H1 (cell line): ENCODE measurements around the gene C5. TPM values are rescaled to one million over a fixed set of nuclear protein-coding genes. Genes with fewer than 3 reads are reported as not detected.

Experiments used
- GABPA ChIP-seq: IDR thresholded peaks from 2 replicates; pipeline ENCODE4 v1.6.1; 2011; ENCODE audit warnings: mild to moderate bottlenecking, low read length, moderate library complexity, borderline replicate concordance; ENCODE audit not compliant: insufficient read depth
- JUND ChIP-seq: IDR thresholded peaks from 2 replicates; pipeline ENCODE4 v1.6.1; 2011; ENCODE audit warnings: mild to moderate bottlenecking, improper control_type of control experiment, low read length
- polyA plus RNA-seq, 7 experiments: library from polyadenylated mRNA; depleted of rRNA in 3 of 7; stranded (reverse) in 5 of 7; unstranded in 2 of 7; fragments of >200 nt in 5 of 7; fragments of 200-250 nt in 2 of 7; gene quantifications; 1 replicate in 5 of 7; 2 replicates in 1 of 7; 4 replicates in 1 of 7; pipeline versions ENCODE4 v1.2.1 to v1.2.3, GENCODE V29; 2011 to 2013; ENCODE audit warnings: missing spikeins in 2 of 7, mixed read lengths in 2 of 7
- total RNA-seq: library from RNA; stranded (reverse); fragmentation: NEBNext Ultra II Directional; extraction: Animal tissue kit (Norgen Biotek cat#: 25700); gene quantifications from 2 replicates; pipeline ENCODE4 v1.2.1, GENCODE V29; 2021
- TF ChIP-seq, protein P1 (sequence below), 3 experiments: IDR thresholded peaks; 1 replicate in 2 of 3; 2 replicates in 1 of 3; pipeline versions ENCODE4 v1.5.1 to v1.6.1; 2011; ENCODE audit warnings: low read length in 3 of 3, mild to moderate bottlenecking in 3 of 3, inconsistent platforms in 2 of 3, low read depth in 1 of 3, moderate library complexity in 1 of 3; ENCODE audit not compliant: insufficient read depth in 1 of 3; ENCODE audit errors: control extremely low read depth in 1 of 3

The C5 gene
- total and polyA plus RNA-seq, 2 of the 8 experiments (the other 6 are each of a cell fraction or from before 2014, with no cell fraction given) = 0.24 to 0.35 TPM

DNA sequence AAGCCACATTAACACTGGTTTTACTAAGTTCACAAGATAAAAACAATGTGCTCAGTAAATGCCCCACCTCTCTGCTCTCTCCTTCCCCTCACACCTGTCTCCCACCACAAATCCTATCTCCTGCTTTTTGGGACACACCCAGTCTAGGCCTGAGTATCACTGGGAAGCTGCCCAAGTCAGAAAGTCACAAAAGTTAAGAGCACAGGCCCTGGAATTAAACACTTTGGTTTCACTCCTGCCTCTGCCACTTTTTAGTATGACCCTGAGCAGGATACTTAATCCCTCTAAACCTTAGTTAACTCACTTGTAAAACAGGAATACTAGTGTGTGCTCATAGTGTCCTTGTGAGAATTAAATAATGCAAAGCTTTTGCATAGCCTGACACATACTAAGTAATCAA lies 11.3 kb downstream of the C5 start (continued):
- TF ChIP-seq GABPA = no peak
- TF ChIP-seq, protein P1, sequence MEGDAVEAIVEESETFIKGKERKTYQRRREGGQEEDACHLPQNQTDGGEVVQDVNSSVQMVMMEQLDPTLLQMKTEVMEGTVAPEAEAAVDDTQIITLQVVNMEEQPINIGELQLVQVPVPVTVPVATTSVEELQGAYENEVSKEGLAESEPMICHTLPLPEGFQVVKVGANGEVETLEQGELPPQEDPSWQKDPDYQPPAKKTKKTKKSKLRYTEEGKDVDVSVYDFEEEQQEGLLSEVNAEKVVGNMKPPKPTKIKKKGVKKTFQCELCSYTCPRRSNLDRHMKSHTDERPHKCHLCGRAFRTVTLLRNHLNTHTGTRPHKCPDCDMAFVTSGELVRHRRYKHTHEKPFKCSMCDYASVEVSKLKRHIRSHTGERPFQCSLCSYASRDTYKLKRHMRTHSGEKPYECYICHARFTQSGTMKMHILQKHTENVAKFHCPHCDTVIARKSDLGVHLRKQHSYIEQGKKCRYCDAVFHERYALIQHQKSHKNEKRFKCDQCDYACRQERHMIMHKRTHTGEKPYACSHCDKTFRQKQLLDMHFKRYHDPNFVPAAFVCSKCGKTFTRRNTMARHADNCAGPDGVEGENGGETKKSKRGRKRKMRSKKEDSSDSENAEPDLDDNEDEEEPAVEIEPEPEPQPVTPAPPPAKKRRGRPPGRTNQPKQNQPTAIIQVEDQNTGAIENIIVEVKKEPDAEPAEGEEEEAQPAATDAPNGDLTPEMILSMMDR (IDR thresholded peaks at IDR 0.05; ENCODE audit: control extremely low read depth in 1 of 3, insufficient read depth in 1 of 3, low read depth in 1 of 3, low read length in 3 of 3) = no peak
- no peak for TF ChIP-seq JUND
- TF ChIP-seq, all 59 proteins: peak for 0
